ENCODE results near the gene LRRC32. TPM values are rescaled to one million over a fixed set of nuclear protein-coding genes. Genes with fewer than 3 reads are reported as not detected.

Gene LRRC32
- total RNA-seq, 1 experiment from 2014 or later: 0.27 TPM

DNA sequence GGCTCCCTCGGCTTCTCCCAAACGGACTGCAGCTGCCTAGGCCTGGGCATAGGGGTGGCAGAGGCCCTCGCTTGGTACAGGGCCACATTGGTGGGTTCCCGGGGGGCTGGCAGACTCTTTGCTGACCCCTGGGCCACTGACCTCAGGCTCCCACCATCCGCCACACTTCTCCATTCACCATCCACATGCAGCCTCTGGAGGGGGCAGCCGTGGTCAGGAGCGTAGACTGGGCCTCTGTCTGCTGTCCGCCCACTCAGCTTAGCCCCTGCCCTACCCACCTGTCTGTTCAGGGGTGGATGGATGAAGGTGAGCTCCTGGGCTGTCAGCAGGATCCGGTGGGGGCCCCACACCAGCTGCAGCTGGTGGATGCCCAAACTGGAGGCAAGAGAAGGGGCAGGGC, 45.7 kb upstream of the LRRC32 start:
- Histone ChIP-seq H3K27me3 (replicated peaks; ENCODE audit: control insufficient read depth, insufficient read depth, low read length) (no peaks in the 10 kb centered on the region), H3K36me3 (ENCODE audit: control insufficient read depth, insufficient read depth, low read length) (no peaks in the 10 kb centered on the region), H3K9me3 (no peaks in the 10 kb centered on the region), H3K4me1 (no peaks in the 10 kb centered on the region), H3K4me3 (ENCODE audit: low read depth, low read length) (no peak overlapping the region)
- Mint-ChIP-seq H3K36me3 (ENCODE audit: insufficient read depth, unreplicated experiment) (no peaks in the 10 kb centered on the region), H3K4me3 (ENCODE audit: unreplicated experiment) (no peak overlapping the region), H3K27me3 (ENCODE audit: insufficient read depth, unreplicated experiment) (no peaks in the 10 kb centered on the region), H3K4me1 (ENCODE audit: low read depth, unreplicated experiment) (no peaks in the 10 kb centered on the region), H3K27ac (ENCODE audit: unreplicated experiment) (no peak overlapping the region), H3K9me3 (ENCODE audit: unreplicated experiment) (no peaks in the 10 kb centered on the region)
- POLR2A ChIA-PET: no interaction called here
- intact Hi-C loops (cut with micrococcal nuclease; ENCODE audit: unreplicated experiment): no loop called here
- no peak for DNase-seq
- TF ChIP-seq CTCF (IDR thresholded peaks at IDR 0.05; ENCODE audit: insufficient read depth in 1 of 2, low read depth in 1 of 2, low read length in 1 of 2, severe bottlenecking in 1 of 2, unreplicated experiment in 1 of 2): no peak
- CTCF ChIA-PET: no interaction called here
- no TSS peak for BruUV-seq (replicated peaks)

GRCh38 chr11:76714493-76714892, 43.9 kb upstream of the LRRC32 start:
- TF ChIP-seq CTCF (IDR thresholded peaks at IDR 0.05; ENCODE audit: insufficient read depth in 1 of 2, low read depth in 1 of 2, low read length in 1 of 2, severe bottlenecking in 1 of 2, unreplicated experiment in 1 of 2): peak in 1 of 2 experiments; percentile 14
- H3K4me3 ChIP-seq (ENCODE audit: low read depth, low read length): no peak overlapping the region
- H3K4me1 ChIP-seq: no peaks in the 10 kb centered on the region
- no peaks in the 10 kb centered on the region for H3K36me3 ChIP-seq (ENCODE audit: control insufficient read depth, insufficient read depth, low read length)
- BruUV-seq (replicated peaks): no TSS peak
- no peak overlapping the region for H3K4me3 Mint-ChIP-seq (ENCODE audit: unreplicated experiment)
- H3K9me3 Mint-ChIP-seq (ENCODE audit: unreplicated experiment): no peaks in the 10 kb centered on the region
- H3K27ac Mint-ChIP-seq (ENCODE audit: unreplicated experiment): no peak overlapping the region
- H3K4me1 Mint-ChIP-seq (ENCODE audit: low read depth, unreplicated experiment): no peaks in the 10 kb centered on the region
- H3K27me3 Mint-ChIP-seq (ENCODE audit: insufficient read depth, unreplicated experiment): no peaks in the 10 kb centered on the region
- intact Hi-C loops (cut with micrococcal nuclease; ENCODE audit: unreplicated experiment): no loop called here
- CTCF ChIA-PET: no interaction called here
- no peaks in the 10 kb centered on the region for H3K27me3 ChIP-seq (replicated peaks; ENCODE audit: control insufficient read depth, insufficient read depth, low read length)
- no peak for DNase-seq
- no peaks in the 10 kb centered on the region for H3K9me3 ChIP-seq
- H3K36me3 Mint-ChIP-seq (ENCODE audit: insufficient read depth, unreplicated experiment): no peaks in the 10 kb centered on the region
- POLR2A ChIA-PET: no interaction called here

- intact Hi-C loops (cut with micrococcal nuclease; ENCODE audit: unreplicated experiment): no loop called here
- POLR2A ChIA-PET: no interaction called here
- TF ChIP-seq CTCF (IDR thresholded peaks at IDR 0.05; ENCODE audit: insufficient read depth in 1 of 2, low read depth in 1 of 2, low read length in 1 of 2, severe bottlenecking in 1 of 2, unreplicated experiment in 1 of 2): no peak
- H3K4me3 ChIP-seq (ENCODE audit: low read depth, low read length): no peak overlapping the region
- H3K9me3 Mint-ChIP-seq (ENCODE audit: unreplicated experiment): no peaks in the 10 kb centered on the region
- no peaks in the 10 kb centered on the region for H3K36me3 ChIP-seq (ENCODE audit: control insufficient read depth, insufficient read depth, low read length)
- no peaks in the 10 kb centered on the region for H3K9me3 ChIP-seq
- no peaks in the 10 kb centered on the region for H3K4me1 ChIP-seq
- no peaks in the 10 kb centered on the region for H3K27me3 ChIP-seq (replicated peaks; ENCODE audit: control insufficient read depth, insufficient read depth, low read length)
- no peaks in the 10 kb centered on the region for H3K4me1 Mint-ChIP-seq (ENCODE audit: low read depth, unreplicated experiment)
- H3K27ac Mint-ChIP-seq (ENCODE audit: unreplicated experiment): no peak overlapping the region
- H3K36me3 Mint-ChIP-seq (ENCODE audit: insufficient read depth, unreplicated experiment): no peaks in the 10 kb centered on the region
- no peaks in the 10 kb centered on the region for H3K27me3 Mint-ChIP-seq (ENCODE audit: insufficient read depth, unreplicated experiment)
- BruUV-seq (replicated peaks): no TSS peak
- no peak overlapping the region for H3K4me3 Mint-ChIP-seq (ENCODE audit: unreplicated experiment)
- CTCF ChIA-PET: interaction anchor here (0.7 to 1.1 kb wide), 2 partner anchors 10 to 309 kb away, joined by 5 read pairs; no protein-coding TSS in a partner anchor
- no peak for DNase-seq
Observed at GRCh38 chr11:76713499-76713898, 43.0 kb upstream of the LRRC32 start.

All from Caco-2 (cell line).